Activated naive CD4-positive, alpha-beta T cell treated with anti-CD3 and anti-CD28 coated beads for 36 hours (primary cell): Measurements from ENCODE around the gene ATP10A. TPM values are rescaled to one million over a fixed set of nuclear protein-coding genes. Genes with fewer than 3 reads are reported as not detected.

Experiments used
- CTCF ChIA-PET: fragments of 350-600 bp; sonication (Branson Sonifier 250); formaldehyde crosslinking; loops from one replicate; lab custom pipeline; 2021; ENCODE audit warnings: antibody characterized with exemption; lab: Charles Lee
- DNase-seq: peaks from one replicate; pipeline ENCODE4 v3.0.0-alpha.2; 2020
- H3K27ac Mint-ChIP-seq: one replicate; pipeline ENCODE4 v1.8.0; 2021; ENCODE audit warnings: mild to moderate bottlenecking, mixed read lengths
- H3K27me3 Mint-ChIP-seq: one replicate; pipeline ENCODE4 v1.8.0; 2021; ENCODE audit warnings: low read depth, mixed read lengths
- H3K36me3 Mint-ChIP-seq: one replicate; pipeline ENCODE4 v1.8.0; 2021; ENCODE audit warnings: low read depth, mixed read lengths
- H3K4me1 Mint-ChIP-seq: one replicate; pipeline ENCODE4 v1.8.0; 2021; ENCODE audit warnings: low read depth, mixed read lengths
- H3K4me3 Mint-ChIP-seq: one replicate; pipeline ENCODE4 v1.8.0; 2021; ENCODE audit warnings: mild to moderate bottlenecking, moderate library complexity, mixed read lengths
- H3K9me3 Mint-ChIP-seq: one replicate; pipeline ENCODE4 v1.8.0; 2021; ENCODE audit warnings: mixed read lengths
- intact Hi-C: fragments of 100-400 bp; cut with micrococcal nuclease; formaldehyde crosslinking; loops from one replicate; pipeline ENCODE4 v1.15.1; 2023
- total RNA-seq, 2 experiments: library from RNA; stranded (reverse); gene quantifications; one replicate each; pipeline ENCODE4 v1.2.3, GENCODE V29; 2021

Gene ATP10A
- total RNA-seq, 2 experiments from 2014 or later, result 11.9 to 13.0 TPM

DNA sequence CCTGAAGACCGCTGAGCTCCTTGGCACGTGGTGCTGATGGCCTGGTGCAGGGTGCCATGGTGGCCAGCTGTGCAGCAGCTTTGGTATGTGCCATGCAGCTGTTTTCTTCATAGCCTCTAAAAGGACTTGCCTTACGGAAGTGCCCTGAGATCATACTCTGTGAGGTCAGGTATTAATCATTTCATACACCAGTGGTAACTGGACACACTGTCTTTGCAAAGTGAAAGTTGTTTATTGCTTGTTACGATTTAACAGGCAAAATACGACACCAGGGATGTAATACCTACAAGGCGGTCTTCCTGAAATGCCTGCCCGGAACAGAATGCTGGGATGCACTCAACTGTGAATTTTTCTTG, 184.6 kb downstream of the ATP10A start:
- Mint-ChIP-seq H3K36me3 (peaks cover 29% of the 10 kb centered on the region), H3K9me3 (no peaks in the 10 kb centered on the region), H3K4me1 (no peaks in the 10 kb centered on the region), H3K4me3 (no peak overlapping the region), H3K27me3 (no peaks in the 10 kb centered on the region), H3K27ac (no peak overlapping the region)
- intact Hi-C loops, result no loop called here
- no peak for DNase-seq
- CTCF ChIA-PET, result no interaction called here

DNA sequence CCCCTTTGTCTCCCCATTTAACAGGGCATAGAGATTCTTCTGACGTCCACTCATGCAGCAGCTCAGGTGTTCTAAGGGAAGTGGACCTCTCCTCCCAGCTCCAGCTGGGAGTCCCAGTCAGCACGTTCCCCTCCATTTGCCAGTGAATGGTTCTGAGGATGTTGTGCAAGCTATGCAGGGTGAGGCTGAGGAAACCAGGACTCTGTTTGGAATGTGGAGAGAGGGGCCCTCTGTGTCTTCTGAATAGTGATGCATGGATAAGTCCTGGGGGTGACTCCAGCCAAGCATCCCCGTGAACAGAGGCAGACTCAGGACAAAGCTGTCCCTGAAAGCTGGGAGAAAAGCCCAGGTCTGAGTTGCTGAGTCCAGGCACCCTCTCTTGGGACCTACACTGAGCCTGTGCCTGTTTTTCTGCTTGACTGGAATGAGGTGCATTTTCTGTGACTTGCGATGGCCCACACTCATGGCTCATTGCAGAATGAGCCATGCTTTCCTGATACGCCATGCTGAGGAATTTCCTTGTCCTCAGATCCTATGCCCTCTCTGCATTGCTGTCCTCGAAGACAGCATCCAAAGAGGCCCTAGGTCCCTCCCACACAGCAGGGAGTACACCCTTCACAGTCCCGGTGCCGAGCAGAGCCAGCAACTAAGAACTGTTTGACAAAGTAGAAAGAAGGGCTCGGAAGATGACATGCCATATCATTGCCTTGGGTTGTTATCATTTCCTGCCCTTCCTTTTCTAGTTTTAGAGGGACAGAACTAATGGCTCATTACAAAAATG, 185.2 kb downstream of the ATP10A start:
- no peaks in the 10 kb centered on the region for H3K9me3 Mint-ChIP-seq
- no peak for DNase-seq
- no peak overlapping the region for H3K4me3 Mint-ChIP-seq
- H3K27ac Mint-ChIP-seq, result no peak overlapping the region
- no peaks in the 10 kb centered on the region for H3K4me1 Mint-ChIP-seq
- H3K36me3 Mint-ChIP-seq, result peaks cover 25% of the 10 kb centered on the region
- intact Hi-C loops, result no loop called here
- H3K27me3 Mint-ChIP-seq, result no peaks in the 10 kb centered on the region
- CTCF ChIA-PET, result no interaction called here

DNA sequence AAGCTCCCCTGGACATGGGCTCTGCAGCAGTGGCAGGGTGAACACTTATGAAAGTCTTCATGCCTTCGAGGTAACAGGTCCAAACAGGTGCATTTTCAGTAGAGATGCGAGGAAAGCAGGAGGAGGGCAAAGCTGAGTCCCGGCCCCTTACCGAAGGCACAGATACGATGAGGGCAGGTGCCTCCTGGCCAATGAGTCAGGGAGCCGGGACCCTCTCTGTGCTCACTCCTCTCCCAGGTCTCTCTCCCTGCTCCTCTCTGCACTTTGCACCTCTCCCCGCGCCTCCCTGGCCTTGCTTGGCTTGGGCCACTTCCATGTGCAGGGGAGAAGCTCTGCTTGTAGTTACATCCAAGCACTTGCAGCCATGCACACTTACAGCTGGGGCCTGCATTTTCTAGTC, 187.1 kb downstream of the ATP10A start:
- no peak for DNase-seq
- CTCF ChIA-PET, result no interaction called here
- Mint-ChIP-seq H3K27ac (no peak overlapping the region), H3K9me3 (peaks cover 4% of the 10 kb centered on the region), H3K4me3 (no peak overlapping the region), H3K4me1 (peaks cover 4% of the 10 kb centered on the region), H3K27me3 (peaks cover 5% of the 10 kb centered on the region), H3K36me3 (peaks cover 16% of the 10 kb centered on the region)
- intact Hi-C loops, result no loop called here

DNA sequence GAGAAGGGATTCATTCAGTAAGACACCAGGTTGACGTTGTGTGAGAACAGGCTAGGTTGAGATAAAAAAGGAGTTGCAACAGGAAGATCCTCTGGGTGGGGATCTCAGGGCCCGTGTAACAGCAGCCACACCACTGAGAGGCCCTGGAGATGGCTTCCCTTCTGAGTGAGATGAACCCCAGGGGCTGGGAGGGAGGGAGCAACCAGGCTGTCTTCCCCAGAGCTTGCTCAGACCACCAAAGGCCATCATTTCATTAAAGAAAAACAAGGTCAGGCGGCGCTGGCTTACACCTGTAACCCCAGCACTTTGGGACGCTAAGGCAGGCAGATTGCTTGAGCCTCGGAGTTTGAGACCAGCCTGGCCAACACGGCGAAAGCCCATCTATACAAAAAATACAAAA, 187.7 kb downstream of the ATP10A start:
- CTCF ChIA-PET, result no interaction called here
- peaks cover 12% of the 10 kb centered on the region for H3K36me3 Mint-ChIP-seq
- H3K9me3 Mint-ChIP-seq, result peaks cover 4% of the 10 kb centered on the region
- peaks cover 12% of the 10 kb centered on the region for H3K27me3 Mint-ChIP-seq
- H3K4me1 Mint-ChIP-seq, result peaks cover 4% of the 10 kb centered on the region
- intact Hi-C loops, result no loop called here
- H3K4me3 Mint-ChIP-seq, result no peak overlapping the region
- DNase-seq, result no peak
- no peak overlapping the region for H3K27ac Mint-ChIP-seq

DNA sequence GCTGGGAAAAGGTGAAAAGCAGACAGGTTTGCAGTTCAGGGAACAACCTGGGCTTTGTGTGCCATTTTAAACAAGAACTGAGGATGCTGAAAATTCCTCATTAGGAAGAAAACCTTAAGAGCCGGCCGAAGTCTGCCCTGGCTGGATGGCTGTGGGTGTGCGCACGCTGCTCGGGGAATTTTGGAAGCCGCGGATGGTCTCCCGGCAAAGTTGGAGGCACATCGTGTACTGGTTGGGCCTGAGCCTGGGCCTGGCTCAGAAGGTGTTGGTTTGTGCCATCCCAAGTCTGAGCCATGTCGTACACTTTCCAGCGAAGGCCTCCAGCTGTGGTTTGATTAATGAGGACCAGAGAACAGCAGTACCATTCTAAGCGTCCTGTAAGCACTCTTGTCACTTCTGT, 188.2 kb downstream of the ATP10A start:
- H3K4me3 Mint-ChIP-seq, result no peak overlapping the region
- intact Hi-C loops, result no loop called here
- H3K27me3 Mint-ChIP-seq, result peaks cover 15% of the 10 kb centered on the region
- peaks cover 5% of the 10 kb centered on the region for H3K4me1 Mint-ChIP-seq
- CTCF ChIA-PET, result interaction anchor here (0.9 kb wide), 1 partner anchor 9 kb away, joined by 3 read pairs; no protein-coding TSS in a partner anchor
- no peak for DNase-seq
- H3K36me3 Mint-ChIP-seq, result peaks cover 8% of the 10 kb centered on the region
- H3K27ac Mint-ChIP-seq, result no peak overlapping the region
- H3K9me3 Mint-ChIP-seq, result peaks cover 4% of the 10 kb centered on the region

DNA sequence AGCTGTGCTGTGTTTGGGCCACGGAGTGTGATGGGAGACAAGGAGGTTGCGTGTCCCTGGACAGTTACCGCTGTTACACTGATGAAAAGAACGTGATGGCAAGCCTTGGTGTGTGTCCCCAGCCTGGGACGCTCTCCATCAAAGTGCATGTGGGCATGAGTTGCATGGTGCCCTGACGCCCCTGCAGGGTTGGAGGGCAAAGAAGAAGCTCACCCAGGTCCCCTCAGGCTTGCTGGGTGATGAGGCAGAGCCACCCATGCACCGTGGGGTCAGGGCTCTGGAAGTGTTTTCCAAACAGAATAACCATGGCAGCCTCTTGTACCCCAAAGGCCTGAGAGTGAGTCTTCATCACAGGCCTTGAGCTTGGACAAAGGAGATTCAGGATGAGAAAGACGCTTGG, 189.2 kb downstream of the ATP10A start:
- intact Hi-C loops, result no loop called here

DNA sequence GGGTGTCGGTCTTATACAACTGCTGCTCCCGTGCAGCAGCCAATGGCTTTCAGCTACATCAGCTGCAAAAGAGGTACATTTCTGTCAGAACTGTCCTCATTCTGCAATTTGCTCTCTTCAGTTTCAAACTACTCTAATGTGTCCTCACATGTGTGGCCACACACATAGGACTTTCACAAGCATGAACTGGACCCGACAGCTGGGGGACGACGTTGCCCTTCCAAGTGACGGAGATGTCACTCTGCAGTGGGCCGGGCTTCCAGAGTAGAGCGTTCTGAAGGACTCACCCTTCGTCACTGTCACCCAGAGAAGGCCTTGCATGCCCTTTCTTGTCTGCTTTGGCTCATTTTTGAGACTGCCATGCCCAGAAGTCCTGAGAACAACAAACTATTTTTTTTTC, 189.8 kb downstream of the ATP10A start:
- Mint-ChIP-seq H3K4me3 (no peak overlapping the region), H3K9me3 (peaks cover 4% of the 10 kb centered on the region), H3K27ac (no peak overlapping the region), H3K36me3 (no peaks in the 10 kb centered on the region), H3K4me1 (peaks cover 7% of the 10 kb centered on the region), H3K27me3 (peaks cover 25% of the 10 kb centered on the region)
- DNase-seq, result no peak
- CTCF ChIA-PET, result no interaction called here
- intact Hi-C loops, result no loop called here

More for the DNA sequence above, 189.2 kb downstream of the ATP10A start:
- peaks cover 21% of the 10 kb centered on the region for H3K27me3 Mint-ChIP-seq
- H3K9me3 Mint-ChIP-seq, result peaks cover 4% of the 10 kb centered on the region
- H3K4me3 Mint-ChIP-seq, result no peak overlapping the region
- peaks cover 5% of the 10 kb centered on the region for H3K36me3 Mint-ChIP-seq
- CTCF ChIA-PET, result interaction anchor here (0.9 kb wide), 1 partner anchor 8 kb away, joined by 3 read pairs; no protein-coding TSS in a partner anchor
- H3K4me1 Mint-ChIP-seq, result peaks cover 7% of the 10 kb centered on the region
- no peak for DNase-seq
- H3K27ac Mint-ChIP-seq, result no peak overlapping the region

DNA sequence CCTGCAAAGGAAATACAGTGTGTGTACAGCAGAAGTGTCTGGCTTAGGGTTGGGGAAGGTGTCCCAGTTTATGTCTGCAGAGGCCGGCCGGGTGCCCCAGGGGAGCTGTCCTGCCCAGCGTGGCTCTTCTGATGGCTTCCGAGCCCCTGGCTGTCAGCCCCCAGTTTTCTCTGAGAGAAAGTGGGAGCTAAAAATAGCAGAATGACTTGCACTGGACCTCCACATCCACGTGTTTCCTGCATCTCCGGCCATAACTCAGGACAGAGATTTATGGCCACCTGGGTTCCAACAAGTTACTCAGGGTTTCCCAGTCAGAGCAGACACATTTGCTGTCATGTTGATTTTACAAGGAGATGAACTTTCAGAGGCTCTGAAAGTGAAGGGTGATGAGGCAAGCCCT, 192.0 kb downstream of the ATP10A start:
- CTCF ChIA-PET, result no interaction called here
- H3K36me3 Mint-ChIP-seq, result no peaks in the 10 kb centered on the region
- H3K27ac Mint-ChIP-seq, result no peak overlapping the region
- DNase-seq, result no peak
- H3K27me3 Mint-ChIP-seq, result peaks cover 32% of the 10 kb centered on the region
- H3K4me3 Mint-ChIP-seq, result no peak overlapping the region
- H3K9me3 Mint-ChIP-seq, result peaks cover 4% of the 10 kb centered on the region
- intact Hi-C loops, result no loop called here
- peaks cover 7% of the 10 kb centered on the region for H3K4me1 Mint-ChIP-seq

DNA sequence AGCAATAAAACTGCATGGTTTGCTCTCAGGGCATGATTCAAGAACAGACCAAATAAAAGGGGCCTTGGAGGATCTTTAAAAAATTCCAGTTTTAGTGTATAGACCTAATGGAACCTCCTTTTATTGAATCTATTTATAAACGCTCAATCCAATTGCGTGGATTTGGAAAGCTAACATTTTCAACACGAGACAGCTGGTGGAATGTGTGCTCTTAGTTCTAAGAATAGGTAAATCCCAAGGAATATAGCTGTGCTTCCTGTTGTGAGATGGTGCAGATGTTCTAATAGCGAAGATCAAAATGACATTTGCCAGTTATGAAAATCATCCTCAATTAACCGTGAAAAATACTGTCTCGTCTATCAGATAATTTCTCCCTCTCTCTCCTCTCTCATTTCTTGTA, 192.5 kb downstream of the ATP10A start:
- H3K27ac Mint-ChIP-seq, result no peak overlapping the region
- CTCF ChIA-PET, result no interaction called here
- no peaks in the 10 kb centered on the region for H3K36me3 Mint-ChIP-seq

DNA sequence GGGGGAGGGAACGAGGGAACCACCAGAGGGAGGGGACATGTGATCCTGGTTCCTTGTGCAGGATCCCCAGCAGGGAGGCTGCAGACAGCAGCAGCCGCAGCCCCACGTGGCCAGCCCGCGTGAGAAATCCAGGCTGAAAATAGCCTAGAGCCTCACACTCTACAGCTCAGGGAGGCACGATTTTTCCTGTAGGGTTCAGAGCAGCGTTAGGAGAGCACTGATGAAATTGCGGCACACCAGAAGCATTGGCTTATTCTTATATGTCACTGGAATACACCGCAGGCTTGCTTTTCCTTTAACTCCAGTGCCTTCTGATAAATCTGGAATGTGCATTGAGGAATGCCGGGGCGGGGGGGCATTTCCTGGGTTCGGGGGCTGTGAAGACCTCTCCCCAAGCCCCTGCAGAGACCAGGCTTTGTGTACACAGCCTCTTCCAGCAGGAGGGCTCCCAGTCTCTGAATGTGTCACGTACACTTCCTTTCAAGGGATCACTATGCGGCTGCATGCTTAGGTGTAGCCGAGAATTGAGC, 193.0 kb downstream of the ATP10A start:
- intact Hi-C loops, result no loop called here
- H3K9me3 Mint-ChIP-seq, result peaks cover 4% of the 10 kb centered on the region
- CTCF ChIA-PET, result no interaction called here
- H3K4me1 Mint-ChIP-seq, result peaks cover 7% of the 10 kb centered on the region
- H3K27me3 Mint-ChIP-seq, result peaks cover 43% of the 10 kb centered on the region
- H3K4me3 Mint-ChIP-seq, result no peak overlapping the region
- DNase-seq, result no peak
- no peaks in the 10 kb centered on the region for H3K36me3 Mint-ChIP-seq
- no peak overlapping the region for H3K27ac Mint-ChIP-seq

More for the DNA sequence above, 192.5 kb downstream of the ATP10A start:
- no peak for DNase-seq
- Mint-ChIP-seq H3K27me3 (peaks cover 37% of the 10 kb centered on the region), H3K4me1 (peaks cover 7% of the 10 kb centered on the region), H3K4me3 (no peak overlapping the region), H3K9me3 (peaks cover 4% of the 10 kb centered on the region)
- intact Hi-C loops, result no loop called here

DNA sequence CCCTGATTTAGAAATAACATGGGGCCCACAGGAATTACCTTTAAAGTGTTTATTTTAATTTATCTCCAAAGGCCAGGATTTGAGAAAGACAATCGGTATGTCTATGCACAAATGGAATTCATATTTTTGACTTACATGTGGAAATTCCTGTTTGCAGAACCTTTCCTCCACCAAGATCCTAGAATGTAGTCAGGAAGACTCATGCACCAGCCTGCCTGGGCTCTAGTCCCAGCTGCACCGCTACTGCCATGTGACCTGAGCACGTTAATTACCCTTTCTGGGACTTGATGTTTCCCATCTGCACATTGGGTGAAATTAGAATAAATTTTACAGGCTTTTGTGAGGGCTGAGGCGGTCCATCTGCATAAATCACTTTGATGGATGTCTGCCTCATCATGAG, 194.2 kb downstream of the ATP10A start:
- intact Hi-C loops, result no loop called here
- CTCF ChIA-PET, result no interaction called here
- Mint-ChIP-seq H3K27me3 (peaks cover 48% of the 10 kb centered on the region), H3K27ac (no peak overlapping the region), H3K9me3 (peaks cover 4% of the 10 kb centered on the region), H3K4me3 (no peak overlapping the region), H3K36me3 (no peaks in the 10 kb centered on the region), H3K4me1 (peaks cover 7% of the 10 kb centered on the region)
- DNase-seq, result no peak

DNA sequence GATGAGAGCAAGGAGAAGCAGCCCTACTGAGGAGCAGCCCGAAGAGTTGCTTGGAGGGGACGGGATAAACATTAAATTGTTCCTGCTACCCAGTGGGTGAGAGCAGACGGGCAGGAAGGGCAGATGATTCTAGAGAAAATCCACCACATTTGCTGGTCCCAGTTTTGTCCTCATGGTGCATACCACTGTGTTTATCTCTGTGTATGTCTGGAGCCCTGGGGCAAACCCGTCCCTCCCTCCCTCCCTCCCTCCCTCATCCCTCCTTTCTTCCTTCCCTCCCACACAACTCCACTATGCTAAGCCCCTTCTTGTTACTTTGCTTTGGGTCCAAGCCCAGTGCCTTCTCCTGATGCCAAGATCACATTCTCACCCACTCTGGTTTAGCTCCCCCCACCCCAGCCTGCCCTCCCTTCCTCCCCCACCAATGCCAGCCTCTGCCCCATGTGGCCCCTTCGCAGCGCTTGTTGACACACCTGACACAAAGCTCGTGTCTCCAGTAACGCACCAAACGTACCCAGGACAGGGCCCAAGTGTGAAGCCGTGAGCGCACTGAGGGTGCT, 194.8 kb downstream of the ATP10A start:
- Mint-ChIP-seq H3K4me1 (peaks cover 7% of the 10 kb centered on the region), H3K9me3 (peaks cover 4% of the 10 kb centered on the region), H3K36me3 (no peaks in the 10 kb centered on the region), H3K4me3 (no peak overlapping the region), H3K27me3 (peaks cover 48% of the 10 kb centered on the region), H3K27ac (no peak overlapping the region)
- no peak for DNase-seq
- CTCF ChIA-PET, result no interaction called here
- intact Hi-C loops, result no loop called here

DNA sequence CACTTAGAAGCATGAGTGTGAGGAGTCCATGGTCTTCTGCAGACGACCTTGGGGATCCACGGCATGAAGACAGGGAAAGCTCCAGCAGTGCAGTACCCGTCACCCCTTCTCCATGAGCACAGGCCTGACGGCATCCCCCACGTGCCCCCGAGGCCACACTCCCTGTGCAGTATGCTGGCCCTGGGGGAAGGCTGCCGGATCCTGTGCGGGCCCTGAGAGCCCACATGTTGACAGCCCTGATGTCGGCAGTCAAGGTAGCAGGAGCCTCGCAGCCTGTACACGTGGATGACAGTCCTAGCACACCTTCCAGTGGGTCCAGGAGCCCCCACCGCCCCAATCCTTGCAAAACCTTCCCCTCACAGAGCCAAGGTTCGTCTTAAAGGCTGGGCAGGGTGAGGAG, 195.3 kb downstream of the ATP10A start:
- Mint-ChIP-seq H3K4me3 (no peak overlapping the region), H3K4me1 (peaks cover 7% of the 10 kb centered on the region), H3K36me3 (no peaks in the 10 kb centered on the region), H3K27ac (no peak overlapping the region), H3K9me3 (peaks cover 4% of the 10 kb centered on the region), H3K27me3 (peaks cover 48% of the 10 kb centered on the region)
- intact Hi-C loops, result no loop called here
- no peak for DNase-seq
- CTCF ChIA-PET, result no interaction called here
